HEK293 (cell line): ENCODE results near the gene CD53.

Experiments
- ZNF10 ChIP-seq: fragments of 450-650 bp; formaldehyde crosslinking; IDR thresholded peaks from 2 replicates; pipeline ENCODE4 v1.5.1; 2017; ENCODE audit warnings: missing biosample characterization, missing genetic modification characterization
- ZNF239 ChIP-seq: fragments of 450-650 bp; formaldehyde crosslinking; IDR thresholded peaks from 2 replicates; pipeline ENCODE4 v1.5.1; 2016; ENCODE audit warnings: missing biosample characterization, missing genetic modification characterization
- ZNF274 ChIP-seq, 2 experiments: fragments of 200-500 bp in 1 of 2; fragments of 450-650 bp in 1 of 2; sonication (Bioruptor generic) in 1 of 2; formaldehyde crosslinking in 1 of 2; IDR thresholded peaks; 2 replicates each; pipeline versions ENCODE4 v1.5.1 to v1.6.1; 2014 to 2016; ENCODE audit warnings: borderline replicate concordance in 1 of 2, inconsistent platforms in 1 of 2, low read length in 1 of 2, missing biosample characterization in 1 of 2, missing genetic modification characterization in 1 of 2
- ZNF501 ChIP-seq: fragments of 450-650 bp; formaldehyde crosslinking; IDR thresholded peaks from 2 replicates; pipeline ENCODE4 v1.5.1; 2016; ENCODE audit warnings: missing biosample characterization, missing genetic modification characterization

- TF ChIP-seq ZNF10 (tag by site-specific recombination) (no peak), ZNF239 (tag by site-specific recombination) (no peak), ZNF274 (IDR thresholded peaks at IDR 0.05; ENCODE audit: low read length) (no peak), ZNF274 (tag by site-specific recombination; IDR thresholded peaks at IDR 0.05; ENCODE audit: borderline replicate concordance) (no peak), ZNF501 (tag by site-specific recombination) (no peak)
These were observed 16.5 kb upstream of the CD53 start for GRCh38 chr1:110856410-110856809.
